Measurements from ENCODE around the gene THSD1. TPM values are rescaled to one million over a fixed set of nuclear protein-coding genes. Genes with fewer than 3 reads are reported as not detected.

THSD1 gene, protein sequence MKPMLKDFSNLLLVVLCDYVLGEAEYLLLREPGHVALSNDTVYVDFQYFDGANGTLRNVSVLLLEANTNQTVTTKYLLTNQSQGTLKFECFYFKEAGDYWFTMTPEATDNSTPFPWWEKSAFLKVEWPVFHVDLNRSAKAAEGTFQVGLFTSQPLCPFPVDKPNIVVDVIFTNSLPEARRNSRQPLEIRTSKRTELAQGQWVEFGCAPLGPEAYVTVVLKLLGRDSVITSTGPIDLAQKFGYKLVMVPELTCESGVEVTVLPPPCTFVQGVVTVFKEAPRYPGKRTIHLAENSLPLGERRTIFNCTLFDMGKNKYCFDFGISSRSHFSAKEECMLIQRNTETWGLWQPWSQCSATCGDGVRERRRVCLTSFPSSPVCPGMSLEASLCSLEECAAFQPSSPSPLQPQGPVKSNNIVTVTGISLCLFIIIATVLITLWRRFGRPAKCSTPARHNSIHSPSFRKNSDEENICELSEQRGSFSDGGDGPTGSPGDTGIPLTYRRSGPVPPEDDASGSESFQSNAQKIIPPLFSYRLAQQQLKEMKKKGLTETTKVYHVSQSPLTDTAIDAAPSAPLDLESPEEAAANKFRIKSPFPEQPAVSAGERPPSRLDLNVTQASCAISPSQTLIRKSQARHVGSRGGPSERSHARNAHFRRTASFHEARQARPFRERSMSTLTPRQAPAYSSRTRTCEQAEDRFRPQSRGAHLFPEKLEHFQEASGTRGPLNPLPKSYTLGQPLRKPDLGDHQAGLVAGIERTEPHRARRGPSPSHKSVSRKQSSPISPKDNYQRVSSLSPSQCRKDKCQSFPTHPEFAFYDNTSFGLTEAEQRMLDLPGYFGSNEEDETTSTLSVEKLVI
- 10 to 100 TPM in 1 of 4 donors, 1 to 10 TPM in 3; 6.1 to 12.8 (median 7.9) TPM for total RNA-seq

DNA sequence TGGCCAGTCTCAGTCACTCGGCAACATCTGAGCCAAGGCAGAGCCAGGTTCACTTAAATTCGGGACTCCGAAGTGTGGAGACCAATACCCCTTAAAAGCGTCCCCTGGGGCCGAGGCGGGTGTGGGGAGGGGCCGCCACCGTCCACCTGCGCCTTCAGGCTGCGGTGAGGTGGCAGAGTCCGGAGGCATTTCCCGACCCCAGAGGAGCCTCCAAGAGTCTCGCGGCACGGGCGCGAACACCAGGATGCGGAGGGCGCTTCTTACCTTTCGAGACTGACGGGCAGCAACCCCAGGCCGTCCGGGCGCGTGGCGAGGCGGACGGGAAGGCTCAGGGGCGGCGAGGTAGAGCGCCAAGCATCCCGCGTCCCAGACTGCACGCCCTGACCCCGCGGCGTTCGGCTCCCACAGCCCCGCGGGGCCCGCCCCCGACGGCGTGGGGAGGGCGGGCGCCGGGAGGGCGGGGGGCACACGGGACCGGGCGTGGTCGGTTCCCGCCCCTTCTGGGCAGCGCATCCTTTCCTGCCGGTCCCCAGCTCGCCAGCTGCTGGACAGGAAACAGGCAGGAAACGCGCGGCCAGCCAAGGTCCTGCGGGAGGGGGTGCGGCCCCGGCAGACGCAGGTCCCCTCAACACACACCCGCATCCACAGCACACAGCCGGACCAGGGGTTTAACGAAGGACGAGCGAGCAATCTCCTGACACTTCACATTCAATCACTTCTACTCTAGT lies at the start of gene THSD1:
Gene THSD1 (minus strand): TSS at position 406 of the 728 bp plus-strand sequence. CDS start 3,572 bp downstream, outside the sequence.
- H3K9me3 ChIP-seq = no peaks in the 10 kb centered on the region
- 1 to 2% methylated on average over 22 to 29 of the region's 68 CpGs for WGBS, 2 donors
- no peaks in the 10 kb centered on the region for H3K27me3 ChIP-seq
- H3K36me3 ChIP-seq = no peaks in the 10 kb centered on the region
- peak; percentile 29 to 39 for DNase-seq
- peak in 1 of 2 donors; percentile 36 for TF ChIP-seq POLR2A (IDR thresholded peaks at IDR 0.05)
- TF ChIP-seq, protein P1, sequence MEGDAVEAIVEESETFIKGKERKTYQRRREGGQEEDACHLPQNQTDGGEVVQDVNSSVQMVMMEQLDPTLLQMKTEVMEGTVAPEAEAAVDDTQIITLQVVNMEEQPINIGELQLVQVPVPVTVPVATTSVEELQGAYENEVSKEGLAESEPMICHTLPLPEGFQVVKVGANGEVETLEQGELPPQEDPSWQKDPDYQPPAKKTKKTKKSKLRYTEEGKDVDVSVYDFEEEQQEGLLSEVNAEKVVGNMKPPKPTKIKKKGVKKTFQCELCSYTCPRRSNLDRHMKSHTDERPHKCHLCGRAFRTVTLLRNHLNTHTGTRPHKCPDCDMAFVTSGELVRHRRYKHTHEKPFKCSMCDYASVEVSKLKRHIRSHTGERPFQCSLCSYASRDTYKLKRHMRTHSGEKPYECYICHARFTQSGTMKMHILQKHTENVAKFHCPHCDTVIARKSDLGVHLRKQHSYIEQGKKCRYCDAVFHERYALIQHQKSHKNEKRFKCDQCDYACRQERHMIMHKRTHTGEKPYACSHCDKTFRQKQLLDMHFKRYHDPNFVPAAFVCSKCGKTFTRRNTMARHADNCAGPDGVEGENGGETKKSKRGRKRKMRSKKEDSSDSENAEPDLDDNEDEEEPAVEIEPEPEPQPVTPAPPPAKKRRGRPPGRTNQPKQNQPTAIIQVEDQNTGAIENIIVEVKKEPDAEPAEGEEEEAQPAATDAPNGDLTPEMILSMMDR (IDR thresholded peaks at IDR 0.05) = no peak
- peak within 1 kb of the TSS in 2 of 3 donors; percentile 9 to 46 for H3K4me3 ChIP-seq (replicated peaks in 1 of 3)
- H3K27ac ChIP-seq = peak within 1 kb of the TSS in 2 of 3 donors; percentile 58 to 61
- H3K4me1 ChIP-seq = peaks cover 0 to 9% of the 10 kb centered on the region in 2 donors
- intact Hi-C loops (cut with DNase I) = no loop called here

DNA sequence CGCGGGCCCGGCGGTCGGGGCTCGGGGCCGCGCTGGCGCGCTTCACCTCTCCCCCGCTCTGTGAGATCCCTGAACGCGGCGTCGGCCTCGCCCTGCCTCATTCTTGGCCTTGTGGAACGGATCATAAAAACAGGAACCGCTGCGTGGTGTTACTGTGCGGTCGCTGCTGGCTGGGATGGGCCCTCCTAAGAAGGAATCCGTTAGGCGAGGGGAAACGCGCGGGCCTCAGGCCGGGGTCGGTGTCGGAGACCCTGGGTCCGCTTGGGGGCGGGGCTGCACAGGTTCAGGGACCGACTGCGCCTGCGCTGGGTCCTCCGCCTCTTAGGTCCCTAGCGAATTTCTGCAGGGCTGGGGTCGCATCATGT lies 49.7 kb upstream of the THSD1 start:
- WGBS, 2 donors = 0% methylated on average over 6 to 17 of the region's 37 CpGs
- H3K4me3 ChIP-seq (replicated peaks in 1 of 3) = peak overlapping the region; percentile 43 to 65 (median 64)
- intact Hi-C loops (cut with DNase I) = no loop called here

DNA sequence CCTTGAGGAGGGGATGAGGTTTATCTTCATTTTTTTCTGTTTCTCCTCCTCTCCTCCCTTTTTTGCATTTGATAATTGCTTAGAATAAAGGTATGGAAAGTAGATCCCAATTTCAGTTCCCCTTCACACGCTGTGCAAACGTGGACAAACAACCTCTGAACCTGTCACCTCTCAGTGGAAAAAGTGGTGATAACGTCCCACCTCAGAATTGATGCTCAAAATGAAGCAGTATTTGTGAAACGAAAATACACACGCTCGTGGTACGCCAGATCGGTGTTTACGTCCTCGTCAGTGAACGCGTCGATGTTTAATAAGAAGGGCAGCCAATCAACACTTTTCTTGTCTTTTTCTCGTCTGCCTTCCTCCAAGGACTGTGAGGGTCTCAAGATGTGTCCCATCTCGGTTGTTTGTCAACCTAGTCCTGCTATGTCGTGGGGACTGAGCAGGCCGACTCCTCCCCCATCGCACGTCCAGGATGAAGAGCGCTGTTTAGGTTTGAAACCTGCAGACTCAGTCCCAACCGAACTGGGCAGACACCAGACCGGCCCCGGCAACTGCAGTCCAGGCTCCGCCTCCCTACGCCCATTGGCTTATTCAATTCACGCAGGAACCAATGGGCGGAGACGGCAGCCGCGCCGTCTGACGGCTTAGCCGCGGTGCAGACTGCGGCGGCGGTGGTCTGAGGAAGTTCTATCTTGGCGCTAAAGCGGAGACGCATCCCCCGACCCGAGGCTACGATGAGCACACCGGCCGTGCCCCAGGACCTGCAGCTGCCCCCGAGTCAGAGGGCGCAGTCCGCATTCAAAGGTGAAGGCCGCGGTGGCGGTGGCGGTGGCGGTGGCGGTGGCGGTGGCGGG lies 49.1 kb upstream of the THSD1 start, which contains the start of gene CKAP2:
Gene CKAP2 (plus strand): TSS at position 659 of the 857 bp plus-strand sequence. CDS start 79 bp downstream, at position 738.
- peak; percentile 97 for DNase-seq
- intact Hi-C loops (cut with DNase I) = no loop called here
- TF ChIP-seq, protein P1 (IDR thresholded peaks at IDR 0.05) = peak in 1 of 6 experiments; percentile 7
- peak in 1 of 2 donors; percentile 90 for TF ChIP-seq POLR2A (IDR thresholded peaks at IDR 0.05)
- Histone ChIP-seq H3K4me1 (peaks cover 5 to 15% of the 10 kb centered on the region in 2 donors), H3K4me3 (replicated peaks in 1 of 3) (peak within 1 kb of the TSS; percentile 43 to 65 (median 64)), H3K27me3 (no peaks in the 10 kb centered on the region), H3K9me3 (no peaks in the 10 kb centered on the region), H3K27ac (peak within 1 kb of the TSS; percentile 19 to 82 (median 72)), H3K36me3 (no peaks in the 10 kb centered on the region)
- 0% methylated on average over 24 to 29 of the region's 56 CpGs for WGBS, 2 donors

More for the DNA sequence above, 49.7 kb upstream of the THSD1 start:
- H3K4me1 ChIP-seq = peaks cover 5 to 15% of the 10 kb centered on the region in 2 donors
- peak; percentile 71 to 73 for DNase-seq
- no peaks in the 10 kb centered on the region for H3K27me3 ChIP-seq
- TF ChIP-seq, protein P1 (IDR thresholded peaks at IDR 0.05) = no peak
- no peak for TF ChIP-seq POLR2A (IDR thresholded peaks at IDR 0.05)
- H3K36me3 ChIP-seq = no peaks in the 10 kb centered on the region
- H3K9me3 ChIP-seq = no peaks in the 10 kb centered on the region
- H3K27ac ChIP-seq = peak overlapping the region; percentile 19 to 82 (median 72)

DNA sequence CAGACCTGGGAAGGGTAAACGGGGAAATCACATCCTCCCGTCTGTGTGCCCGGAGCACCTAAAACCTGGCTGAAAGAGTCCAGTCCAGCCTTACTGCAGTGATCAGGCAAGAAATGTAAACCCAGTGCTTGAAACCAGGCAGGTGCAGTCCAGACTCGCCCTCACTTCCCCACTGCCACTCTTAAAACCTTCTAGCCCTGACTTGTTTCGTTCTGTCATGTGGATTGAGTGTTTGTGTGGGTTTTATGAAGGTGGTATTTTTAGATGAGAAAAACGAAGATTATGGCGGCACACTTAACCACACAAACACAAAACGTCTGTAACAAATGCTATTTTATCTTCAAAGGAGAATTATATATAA lies 48.5 kb upstream of the THSD1 start:
- DNase-seq = peak in 1 of 2 donors; percentile 27
- TF ChIP-seq, protein P1 (IDR thresholded peaks at IDR 0.05) = no peak
- TF ChIP-seq POLR2A (IDR thresholded peaks at IDR 0.05) = no peak
- no peaks in the 10 kb centered on the region for H3K36me3 ChIP-seq
- H3K27me3 ChIP-seq = no peaks in the 10 kb centered on the region
- H3K4me3 ChIP-seq (replicated peaks in 1 of 3) = peak overlapping the region in 2 of 3 donors; percentile 36 to 65
- H3K9me3 ChIP-seq = no peaks in the 10 kb centered on the region
- WGBS, 2 donors = 7 to 11% methylated on average over 8 of the region's 8 CpGs
- H3K4me1 ChIP-seq = peaks cover 5 to 15% of the 10 kb centered on the region in 2 donors
- intact Hi-C loops (cut with DNase I) = no loop called here
- H3K27ac ChIP-seq = peak overlapping the region; percentile 8 to 82 (median 72)
